HG02610 (cell line): ENCODE results near the gene GRIK4.

Experiments
- ATAC-seq: cut with Tn5 transposase; IDR thresholded peaks from one replicate; pipeline ENCODE4 v1.9.1; 2021; ENCODE audit warnings: mild to moderate bottlenecking, moderate library complexity; ENCODE audit not compliant: unreplicated experiment

Gene GRIK4

DNA sequence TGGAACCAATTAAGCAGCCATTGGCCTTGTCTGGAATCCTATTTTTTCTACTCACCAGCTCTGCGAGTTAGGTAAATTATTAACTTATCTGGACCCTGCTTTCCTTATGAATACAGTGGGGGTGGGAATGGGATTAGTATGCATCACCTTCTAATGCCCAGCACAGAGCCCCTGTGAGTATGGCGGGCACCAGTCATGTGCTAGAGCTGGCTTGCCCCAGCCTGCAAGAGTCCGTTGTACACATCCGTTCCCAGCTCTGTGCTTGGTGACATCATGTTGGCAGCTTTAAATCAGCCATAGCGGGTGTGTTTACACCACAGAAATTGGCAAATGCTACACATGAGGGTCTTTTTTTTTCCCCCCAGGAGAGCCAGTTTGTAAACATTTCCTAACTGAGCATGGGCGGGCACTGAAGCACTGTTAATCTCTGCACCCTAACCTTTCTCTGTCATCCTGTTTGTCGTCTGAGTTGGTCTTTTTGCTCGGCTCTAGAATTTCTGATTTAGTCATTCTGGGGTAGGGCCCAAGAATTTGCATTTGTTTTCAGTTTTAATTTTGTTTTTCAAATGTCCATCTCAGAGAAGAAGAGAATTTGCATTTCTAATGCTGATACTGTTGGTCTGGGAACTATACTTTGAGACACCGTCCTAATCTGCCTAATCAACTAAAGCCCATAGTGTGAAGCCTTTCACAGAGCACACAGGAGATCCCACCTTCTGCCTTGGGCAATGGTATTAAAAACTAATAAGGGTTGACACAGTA lies 382.1 kb downstream of the GRIK4 start:
- ATAC-seq, result peak; percentile 60

GRCh38 chr11:120894202-120894985 lies 382.8 kb downstream of the GRIK4 start:
- no peak for ATAC-seq

DNA sequence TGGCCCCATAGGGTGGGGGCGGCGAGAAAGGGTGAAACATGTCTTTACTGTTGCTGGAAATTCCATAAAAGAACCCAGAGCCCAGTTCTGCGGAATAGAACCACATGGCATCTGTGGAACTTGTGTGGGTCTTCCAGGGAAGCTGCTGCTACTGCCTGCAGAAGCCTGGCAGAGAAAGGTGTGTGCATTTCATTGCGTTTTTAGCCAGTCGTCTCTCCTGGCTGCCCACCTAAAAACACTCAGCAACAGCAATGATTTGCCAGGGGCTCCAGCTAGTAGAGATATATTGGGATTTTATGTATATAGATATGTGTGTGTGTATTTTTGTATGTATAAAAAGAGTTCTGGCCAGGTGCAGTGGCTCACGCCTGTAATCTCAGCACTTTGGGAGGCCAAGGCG lies 385.1 kb downstream of the GRIK4 start:
- ATAC-seq, result no peak

- no peak for ATAC-seq
Observed at GRCh38 chr11:120898568-120898967, 387.0 kb downstream of the GRIK4 start.

- ATAC-seq, result no peak
Observed at GRCh38 chr11:120899720-120900119, 388.2 kb downstream of the GRIK4 start.

- no peak for ATAC-seq
Observed at GRCh38 chr11:120900643-120901042, 389.1 kb downstream of the GRIK4 start.

DNA sequence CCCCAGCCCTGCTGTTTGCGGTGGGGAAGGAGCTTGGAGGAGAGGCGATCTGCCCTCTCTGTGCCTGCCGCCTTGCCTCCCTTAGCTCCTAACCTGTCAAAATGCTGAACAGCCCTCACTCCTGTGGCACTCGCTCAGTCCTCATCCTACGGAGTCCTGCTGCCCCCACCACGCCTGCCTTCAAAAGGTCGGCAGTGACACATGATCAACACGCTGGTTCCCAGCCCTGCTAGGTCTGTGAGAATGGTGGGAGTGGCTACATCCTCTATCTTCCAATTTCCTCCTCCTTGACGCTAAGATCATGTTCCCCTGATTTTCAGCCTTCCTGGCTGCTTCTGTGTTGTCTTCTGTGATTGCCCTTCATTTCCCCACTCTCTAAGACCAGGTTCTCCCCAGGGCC lies 392.1 kb downstream of the GRIK4 start:
- no peak for ATAC-seq

DNA sequence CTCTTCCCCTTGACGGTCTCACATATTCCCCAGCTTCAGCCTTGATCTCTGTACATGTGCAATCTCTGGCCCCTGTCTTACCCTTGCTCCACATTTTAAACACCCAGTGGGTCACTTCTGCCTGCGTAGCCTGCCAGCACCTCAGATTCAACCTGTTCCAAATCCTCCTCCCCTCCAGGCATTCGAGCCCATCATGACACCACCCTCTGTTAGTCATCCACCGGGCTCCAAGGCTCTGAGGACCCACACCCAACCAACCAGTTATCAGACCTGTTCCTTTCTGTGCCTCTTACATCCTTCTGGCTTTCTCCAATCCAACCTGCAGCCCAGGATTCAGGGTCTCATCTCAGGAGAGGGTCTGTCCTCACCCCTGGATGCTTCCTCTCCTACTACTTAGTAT lies 392.6 kb downstream of the GRIK4 start:
- ATAC-seq, result no peak

- no peak for ATAC-seq
Observed at GRCh38 chr11:120906766-120907165, 395.2 kb downstream of the GRIK4 start.

DNA sequence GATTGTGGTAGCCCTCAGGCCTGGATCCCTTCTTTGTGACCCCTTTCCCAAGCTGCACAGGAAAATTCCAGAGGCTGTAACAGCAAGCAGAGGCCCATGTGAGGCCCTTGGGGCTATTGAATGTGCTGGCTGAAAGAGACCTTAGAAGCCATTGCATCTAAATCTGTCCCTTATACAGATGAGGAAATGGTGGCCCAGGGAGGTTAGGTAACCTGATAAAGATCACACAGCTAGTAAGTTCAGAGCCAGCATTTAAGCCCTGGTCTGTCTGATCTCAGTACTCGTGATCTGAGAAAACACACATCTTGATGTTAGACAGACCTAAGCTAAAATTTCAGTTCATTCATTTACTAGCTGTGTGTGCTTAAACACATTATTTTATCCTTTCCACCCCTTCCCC lies 396.4 kb downstream of the GRIK4 start:
- no peak for ATAC-seq

GRCh38 chr11:120908461-120909181 lies 397.1 kb downstream of the GRIK4 start:
- no peak for ATAC-seq

GRCh38 chr11:120909676-120910416 lies 398.3 kb downstream of the GRIK4 start:
- no peak for ATAC-seq

- no peak for ATAC-seq
Observed at GRCh38 chr11:120911943-120912342, 400.4 kb downstream of the GRIK4 start.

DNA sequence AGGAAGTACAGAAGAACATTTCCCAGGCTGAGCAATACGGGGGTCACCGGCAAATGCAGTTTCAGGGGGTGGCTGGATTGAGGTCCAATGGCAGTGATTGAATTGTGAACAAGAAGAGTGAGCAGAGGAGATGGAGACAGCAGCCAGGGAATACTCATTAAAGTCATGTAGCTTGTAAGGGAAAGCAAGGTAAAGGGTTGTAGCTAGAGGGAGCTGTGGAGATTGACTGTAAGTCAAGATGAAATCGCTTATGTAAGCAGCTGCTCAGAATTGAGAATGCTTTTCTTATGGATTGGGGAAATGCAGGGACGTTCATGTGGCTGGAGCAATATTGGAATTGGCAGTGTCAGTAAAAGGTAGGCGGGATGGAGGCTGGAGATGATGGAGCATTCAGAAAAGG lies 401.0 kb downstream of the GRIK4 start:
- ATAC-seq, result no peak

DNA sequence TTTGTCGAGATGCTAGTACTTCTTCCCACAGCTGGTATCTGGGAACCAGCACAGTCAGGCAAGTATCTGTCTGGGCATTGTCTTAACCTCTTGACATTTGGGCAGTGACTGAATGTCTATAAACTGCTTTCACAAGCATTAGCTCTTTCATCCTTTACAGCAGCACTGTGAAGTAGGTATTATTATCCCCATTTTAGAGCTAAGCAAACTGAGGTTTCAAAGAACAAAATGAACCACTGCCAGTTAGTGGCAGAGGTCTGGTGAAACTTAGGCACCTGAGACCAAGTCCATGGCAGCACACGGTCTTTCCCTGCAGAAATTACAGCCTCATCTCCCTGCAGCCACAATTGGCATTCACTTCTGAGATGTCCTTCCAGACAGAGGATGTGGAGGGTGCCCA lies 401.4 kb downstream of the GRIK4 start:
- ATAC-seq, result no peak

DNA sequence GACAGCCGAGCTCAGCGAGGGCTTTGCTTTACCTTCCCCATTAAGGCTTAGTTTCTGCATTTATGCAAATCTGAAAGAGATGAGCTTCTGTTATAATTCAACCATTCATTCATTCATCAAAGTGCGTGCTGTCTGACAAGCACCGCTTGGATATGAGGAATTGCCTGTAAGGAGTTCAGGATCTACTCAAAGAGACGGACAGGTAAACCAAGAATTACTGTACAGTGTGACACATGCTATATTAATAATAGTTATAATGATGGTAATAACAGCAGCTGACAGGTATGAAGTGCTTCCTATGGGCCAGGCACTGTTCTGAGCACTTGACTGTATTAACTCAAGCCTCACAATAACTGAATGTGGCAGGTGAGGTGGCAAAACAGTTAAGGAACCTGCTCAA lies 402.5 kb downstream of the GRIK4 start:
- ATAC-seq, result no peak

GRCh38 chr11:120914601-120915000 lies 403.1 kb downstream of the GRIK4 start:
- ATAC-seq, result no peak

GRCh38 chr11:120917559-120918239 lies 406.2 kb downstream of the GRIK4 start:
- ATAC-seq, result no peak

DNA sequence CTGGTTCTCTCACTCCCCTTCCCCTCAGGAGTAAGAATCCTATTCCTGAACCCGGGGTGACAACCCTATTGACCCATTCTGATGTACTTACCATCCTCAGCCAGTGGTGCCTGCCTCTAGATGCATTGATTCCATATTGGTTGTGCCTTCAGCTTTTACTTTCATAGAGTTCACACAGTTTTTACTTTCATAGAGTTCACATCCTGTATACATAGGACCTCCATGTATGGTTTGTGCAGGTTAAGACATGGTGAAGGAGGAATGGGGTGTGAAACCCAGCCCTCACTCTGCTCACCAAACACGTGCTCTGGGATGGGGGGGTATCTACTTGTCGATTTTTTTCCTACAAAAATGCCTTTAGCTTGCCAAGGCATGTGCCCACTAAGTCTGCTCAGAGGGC lies 406.7 kb downstream of the GRIK4 start:
- no peak for ATAC-seq

- no peak for ATAC-seq
Observed at GRCh38 chr11:120919045-120919444, 407.5 kb downstream of the GRIK4 start.
